MM.1S (cell line): ENCODE data around the gene CLIC1.

Experiments
- DNase-seq: peaks from one replicate; pipeline ENCODE4 v3.0.0-alpha.2; 2015
- H2AFZ ChIP-seq: fragments of 300-600 bp; sonication (generic); 2 replicates; pipeline ENCODE4 v1.6.0; 2016; ENCODE audit warnings: antibody characterized with exemption, low read length
- H3F3A ChIP-seq: fragments of 300-600 bp; sonication (generic); 2 replicates; pipeline ENCODE4 v1.6.1; 2016; ENCODE audit warnings: mild to moderate bottlenecking, antibody characterized with exemption, low read length, moderate library complexity, mixed read lengths; ENCODE audit not compliant: insufficient read depth
- H3K27ac ChIP-seq: fragments of 300-600 bp; sonication (generic); 2 replicates; pipeline ENCODE4 v1.5.1; 2016; ENCODE audit warnings: mild to moderate bottlenecking, low read length
- H3K27me3 ChIP-seq: fragments of 300-600 bp; sonication (generic); replicated peaks from 2 replicates; pipeline ENCODE4 v1.6.0; 2016; ENCODE audit warnings: low read length; ENCODE audit not compliant: insufficient read depth
- H3K36me3 ChIP-seq: fragments of 300-600 bp; sonication (generic); replicated peaks from 2 replicates; pipeline ENCODE4 v1.6.1; 2016; ENCODE audit warnings: mild to moderate bottlenecking, low read length, mixed read lengths; ENCODE audit not compliant: insufficient read depth
- H3K4me1 ChIP-seq: fragments of 300-600 bp; sonication (generic); 2 replicates; pipeline ENCODE4 v1.6.1; 2016; ENCODE audit warnings: low read length, mixed read lengths
- H3K4me2 ChIP-seq: fragments of 300-600 bp; sonication (generic); 2 replicates; pipeline ENCODE4 v1.6.0; 2016; ENCODE audit warnings: low read depth, low read length
- H3K4me3 ChIP-seq: fragments of 300-600 bp; sonication (generic); 2 replicates; pipeline ENCODE4 v1.5.1; 2016; ENCODE audit warnings: low read length, mixed read lengths
- H3K79me2 ChIP-seq: fragments of 300-600 bp; sonication (generic); 2 replicates; pipeline ENCODE4 v1.6.1; 2016; ENCODE audit warnings: mixed run types, low read length, mixed read lengths
- H3K9ac ChIP-seq: fragments of 300-600 bp; sonication (generic); 2 replicates; pipeline ENCODE4 v1.6.1; 2016; ENCODE audit warnings: low read length, mixed read lengths
- H3K9me2 ChIP-seq: fragments of 300-600 bp; sonication (generic); replicated peaks from 2 replicates; pipeline ENCODE4 v1.6.1; 2016; ENCODE audit warnings: mild to moderate bottlenecking, low read length, mixed read lengths; ENCODE audit not compliant: insufficient read depth
- H3K9me3 ChIP-seq: fragments of 300-600 bp; sonication (generic); replicated peaks from 2 replicates; pipeline ENCODE4 v1.6.1; 2016; ENCODE audit warnings: mild to moderate bottlenecking, low read length, mixed read lengths; ENCODE audit not compliant: insufficient read depth
- H4K20me1 ChIP-seq: fragments of 300-600 bp; sonication (generic); 2 replicates; pipeline ENCODE4 v1.6.1; 2016; ENCODE audit warnings: mild to moderate bottlenecking, low read length, moderate library complexity, mixed read lengths; ENCODE audit not compliant: insufficient read depth
- CTCF ChIP-seq: fragments of 300-600 bp; sonication (generic); IDR thresholded peaks from 2 replicates; pipeline ENCODE4 v1.5.1; 2016; ENCODE audit warnings: antibody characterized with exemption, low read length, mixed read lengths
- EZH2 ChIP-seq: fragments of 300-600 bp; sonication (generic); optimal IDR thresholded peaks from 2 replicates; pipeline ENCODE3; 2017; ENCODE audit warnings: low read depth, mild to moderate bottlenecking, antibody characterized with exemption, low read length, mixed read lengths
- EZH2phosphoT487 ChIP-seq: fragments of 300-600 bp; sonication (generic); IDR thresholded peaks from 2 replicates; pipeline ENCODE4 v1.6.1; 2018; ENCODE audit warnings: antibody characterized with exemption, low read length

The CLIC1 gene

GRCh38 chr6:31723245-31723979 lies 12.9 kb downstream of the CLIC1 start, which contains the start of gene MPIG6B:
MPIG6B (plus strand) TSS chr6:31723373; CDS start chr6:31723384, 11 bp downstream.
- Histone ChIP-seq H2AFZ (no peak within 1 kb of the TSS), H3K9me3 (no peaks in the 10 kb centered on the region)

GRCh38 chr6:31722173-31722572 lies 14.2 kb downstream of the CLIC1 start:
- H3K9me2 ChIP-seq = no peaks in the 10 kb centered on the region
- no peaks in the 10 kb centered on the region for H3K27me3 ChIP-seq
- no peaks in the 10 kb centered on the region for H3K79me2 ChIP-seq
- no peak overlapping the region for H3K9ac ChIP-seq
- no peaks in the 10 kb centered on the region for H4K20me1 ChIP-seq
- TF ChIP-seq EZH2 (no peak), EZH2phosphoT487 (no peak), CTCF (no peak)
- H2AFZ ChIP-seq = no peak overlapping the region
- H3K27ac ChIP-seq = no peak overlapping the region
- H3K36me3 ChIP-seq = no peaks in the 10 kb centered on the region
- H3K9me3 ChIP-seq = no peaks in the 10 kb centered on the region
- peaks cover 8% of the 10 kb centered on the region for H3K4me1 ChIP-seq
- H3K4me2 ChIP-seq = no peak overlapping the region
- H3K4me3 ChIP-seq = no peak overlapping the region
- H3F3A ChIP-seq = peaks cover 14% of the 10 kb centered on the region
- no peak for DNase-seq

More at GRCh38 chr6:31723245-31723979, 12.9 kb downstream of the CLIC1 start, which contains the start of gene MPIG6B:
- Histone ChIP-seq H3K27ac (no peak within 1 kb of the TSS), H3K4me1 (peaks cover 20% of the 10 kb centered on the region), H3K79me2 (0 out of 2 replicates have a peak, but pooled peaks cover 2% of the 10 kb centered on the region), H3K36me3 (no peaks in the 10 kb centered on the region), H3K4me3 (no peak within 1 kb of the TSS), H3K4me2 (no peak within 1 kb of the TSS), H3K27me3 (no peaks in the 10 kb centered on the region), H3K9ac (no peak within 1 kb of the TSS), H3K9me2 (no peaks in the 10 kb centered on the region), H3F3A (peaks cover 25% of the 10 kb centered on the region), H4K20me1 (no peaks in the 10 kb centered on the region)
- TF ChIP-seq EZH2phosphoT487 = no peak
- no peak for TF ChIP-seq CTCF
- no peak for TF ChIP-seq EZH2
- no peak for DNase-seq

DNA sequence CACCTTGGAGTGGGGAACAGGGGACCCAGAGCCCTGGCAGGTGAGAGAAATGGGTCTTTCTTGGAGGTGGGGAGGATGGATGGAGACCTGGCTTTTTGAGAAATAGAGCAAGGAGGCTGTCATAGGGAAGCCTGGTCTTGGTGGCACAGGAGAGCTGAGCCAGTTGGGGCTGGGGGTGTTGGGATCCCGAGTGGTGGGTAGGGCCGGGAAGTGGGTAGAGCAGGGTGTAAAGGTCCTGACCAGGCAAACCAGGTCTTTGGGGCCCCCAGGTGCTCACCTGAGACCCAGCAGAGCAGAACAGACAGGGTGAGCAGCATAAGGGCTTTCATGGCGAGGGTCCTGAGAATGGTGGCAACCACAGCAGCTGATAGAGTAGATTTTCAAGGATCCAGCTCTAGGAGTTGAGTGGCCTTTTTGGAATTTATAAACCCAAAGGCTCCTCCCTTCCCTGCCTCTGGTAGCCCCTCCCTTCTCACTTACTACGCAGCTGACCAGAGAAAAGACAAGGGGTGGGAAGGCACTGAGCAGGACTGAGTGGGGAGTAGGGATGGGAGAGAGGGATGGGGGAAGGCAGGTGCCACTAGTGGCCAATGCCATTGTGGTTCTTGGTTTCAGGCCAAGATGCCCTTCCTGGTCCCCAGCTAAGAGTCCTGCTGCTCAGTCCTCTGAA lies 14.8 kb downstream of the CLIC1 start, which contains the start of gene LY6G6C:
Gene LY6G6C (minus strand): TSS at position 396 of the 670 bp plus-strand sequence. CDS start 67 bp downstream, at position 329.
- no peaks in the 10 kb centered on the region for H3K9me2 ChIP-seq
- no peaks in the 10 kb centered on the region for H3K36me3 ChIP-seq
- 0 out of 2 replicates have a peak, but pooled peaks cover 1% of the 10 kb centered on the region for H3K4me1 ChIP-seq
- no peak for TF ChIP-seq EZH2phosphoT487
- no peak for TF ChIP-seq CTCF
- no peak for TF ChIP-seq EZH2
- H3F3A ChIP-seq = peaks cover 8% of the 10 kb centered on the region; the same call in 1 of the 2 replicates
- no peaks in the 10 kb centered on the region for H3K79me2 ChIP-seq
- no peak within 1 kb of the TSS for H3K4me3 ChIP-seq
- DNase-seq = no peak
- H3K4me2 ChIP-seq = no peak within 1 kb of the TSS
- no peaks in the 10 kb centered on the region for H4K20me1 ChIP-seq
- no peaks in the 10 kb centered on the region for H3K27me3 ChIP-seq
- no peaks in the 10 kb centered on the region for H3K9me3 ChIP-seq
- no peak within 1 kb of the TSS for H3K9ac ChIP-seq
- no peak within 1 kb of the TSS for H2AFZ ChIP-seq
- H3K27ac ChIP-seq = no peak within 1 kb of the TSS
